SK-N-MC (cell line): Measurements from ENCODE around the gene CTU2.

Source experiments
- DNase-seq: peaks from one replicate; pipeline ENCODE4 v3.0.0-alpha.2; 2011; ENCODE audit warnings: low read depth, low spot score
- H3K27ac ChIP-seq: fragments of 200-600 bp; sonication (generic); 2 replicates; pipeline ENCODE4 v1.5.1; 2016; ENCODE audit warnings: mixed run types
- H3K36me3 ChIP-seq: fragments of 200-600 bp; sonication (generic); 2 replicates; pipeline ENCODE4 v1.6.1; 2017; ENCODE audit warnings: antibody characterized with exemption, low read length, mixed read lengths; ENCODE audit not compliant: insufficient read depth
- H3K4me3 ChIP-seq: fragments of 200-600 bp; sonication (generic); 2 replicates; pipeline ENCODE4 v1.5.1; 2016
- H3K9ac ChIP-seq: fragments of 200-600 bp; sonication (generic); 2 replicates; pipeline ENCODE4 v1.8.0; 2017; ENCODE audit warnings: mixed run types, mixed read lengths; ENCODE audit not compliant: insufficient read length
- H3K9me3 ChIP-seq: fragments of 200-600 bp; sonication (generic); 2 replicates; pipeline ENCODE4 v1.6.1; 2017; ENCODE audit warnings: low read depth, mild to moderate bottlenecking, antibody characterized with exemption, low read length, moderate library complexity, mixed read lengths
- EZH2 ChIP-seq: fragments of 200-600 bp; sonication (generic); IDR thresholded peaks from one replicate; pipeline ENCODE4 v1.6.1; 2017; ENCODE audit warnings: antibody characterized with exemption
- FOXP2 ChIP-seq: optimal IDR thresholded peaks from 2 replicates; pipeline ENCODE3; 2011; ENCODE audit warnings: mild to moderate bottlenecking, moderate library complexity; ENCODE audit not compliant: insufficient read depth; ENCODE audit errors: extremely low read length, control extremely low read depth
- POLR2AphosphoS5 ChIP-seq: IDR thresholded peaks from 2 replicates; pipeline ENCODE4 v1.6.1; 2012; ENCODE audit warnings: mild to moderate bottlenecking, low read depth, low read length, borderline replicate concordance

Gene CTU2

DNA sequence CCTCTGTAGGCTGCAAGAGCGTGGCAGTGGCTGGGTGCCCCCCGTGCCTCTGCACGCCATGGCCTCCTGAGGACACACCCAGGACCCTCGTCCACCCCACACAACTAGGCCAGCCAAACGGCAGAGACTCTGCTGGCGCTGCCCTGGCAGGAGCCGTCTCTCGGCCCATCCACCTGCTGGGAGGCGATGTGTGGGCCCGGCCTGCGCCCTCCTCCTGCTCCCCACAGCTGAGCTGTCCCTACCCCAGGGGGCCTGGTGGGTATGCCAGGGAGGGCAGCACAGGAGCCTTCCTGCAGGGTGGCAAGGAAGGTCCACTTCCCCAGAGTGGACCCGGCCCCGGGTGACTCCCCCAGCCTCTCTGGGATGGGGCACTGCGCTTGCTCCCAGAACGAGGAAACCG, 7.1 kb upstream of the CTU2 start:
- no peak for DNase-seq
- no peaks in the 10 kb centered on the region for H3K9me3 ChIP-seq
- no peak overlapping the region for H3K27ac ChIP-seq
- no peak for TF ChIP-seq FOXP2
- TF ChIP-seq EZH2 = no peak
- TF ChIP-seq POLR2AphosphoS5 = no peak
- H3K36me3 ChIP-seq = no peaks in the 10 kb centered on the region
- no peak overlapping the region for H3K4me3 ChIP-seq
- no peak overlapping the region for H3K9ac ChIP-seq

DNA sequence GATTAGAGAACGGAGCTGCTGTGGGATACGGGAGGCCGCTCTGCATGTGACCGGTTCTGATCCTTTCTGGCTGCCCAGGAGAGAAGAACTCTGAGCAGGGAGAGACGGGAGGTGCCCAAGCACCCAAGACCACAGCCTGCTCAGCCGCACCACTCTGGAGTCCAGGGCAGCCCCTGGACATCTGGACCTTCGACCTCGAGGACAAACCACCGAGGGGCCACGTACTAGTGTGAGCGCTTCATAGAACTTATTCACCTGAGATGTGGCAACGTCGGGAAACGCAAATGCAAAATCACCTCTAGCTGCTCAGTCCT, 6.0 kb upstream of the CTU2 start:
- Histone ChIP-seq H3K27ac (no peak overlapping the region), H3K4me3 (no peak overlapping the region), H3K9me3 (no peaks in the 10 kb centered on the region), H3K36me3 (no peaks in the 10 kb centered on the region), H3K9ac (no peak overlapping the region)
- DNase-seq = no peak
- TF ChIP-seq FOXP2 (no peak), EZH2 (no peak), POLR2AphosphoS5 (no peak)

GRCh38 chr16:88700636-88701482, 5.4 kb upstream of the CTU2 start:
- Histone ChIP-seq H3K9me3 (no peaks in the 10 kb centered on the region), H3K4me3 (no peak overlapping the region), H3K9ac (no peak overlapping the region), H3K27ac (no peak overlapping the region), H3K36me3 (no peaks in the 10 kb centered on the region)
- no peak for TF ChIP-seq EZH2
- TF ChIP-seq FOXP2 = no peak
- no peak for TF ChIP-seq POLR2AphosphoS5
- no peak for DNase-seq

DNA sequence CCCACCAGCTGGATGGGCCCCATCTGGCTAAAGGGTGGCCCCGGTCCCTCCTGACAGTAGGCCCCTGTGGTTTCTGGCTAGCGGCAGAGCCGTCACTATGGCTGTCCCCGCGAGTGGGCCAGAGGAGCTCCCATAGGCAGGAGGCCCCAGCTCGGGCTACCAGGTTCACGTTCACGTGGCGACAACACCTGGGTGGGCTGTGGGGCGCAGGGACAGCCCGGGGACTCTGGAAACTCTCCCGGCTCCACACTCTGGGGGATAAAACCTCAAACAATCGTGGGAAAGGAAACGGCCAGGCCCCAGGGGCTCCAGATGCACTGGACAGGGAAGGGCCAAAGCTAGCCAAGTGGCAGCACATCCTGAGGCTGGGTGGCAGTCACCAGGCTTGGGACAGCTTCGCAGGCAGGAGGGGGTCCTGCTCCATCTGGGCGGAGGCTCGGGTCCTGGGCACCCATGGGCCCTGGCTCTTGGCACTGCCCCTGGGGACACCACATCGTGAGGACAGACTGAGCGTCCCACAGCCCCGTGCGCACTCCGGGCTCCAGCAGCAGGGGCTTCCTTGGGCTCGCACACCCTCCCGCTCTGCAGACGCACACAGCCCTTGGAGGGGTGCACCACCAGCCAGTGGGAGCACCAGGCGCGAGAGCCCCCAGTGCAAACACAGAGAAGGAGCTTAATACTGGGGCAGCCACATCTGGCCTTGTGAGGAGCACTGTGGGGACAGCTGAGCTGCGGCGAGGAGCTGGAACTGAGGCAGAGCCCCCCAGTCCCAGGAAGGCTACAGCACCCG, 4.5 kb upstream of the CTU2 start:
- no peak overlapping the region for H3K4me3 ChIP-seq
- no peaks in the 10 kb centered on the region for H3K36me3 ChIP-seq
- no peak overlapping the region for H3K9ac ChIP-seq
- TF ChIP-seq EZH2 = no peak
- no peak overlapping the region for H3K27ac ChIP-seq
- H3K9me3 ChIP-seq = no peaks in the 10 kb centered on the region
- no peak for DNase-seq

DNA sequence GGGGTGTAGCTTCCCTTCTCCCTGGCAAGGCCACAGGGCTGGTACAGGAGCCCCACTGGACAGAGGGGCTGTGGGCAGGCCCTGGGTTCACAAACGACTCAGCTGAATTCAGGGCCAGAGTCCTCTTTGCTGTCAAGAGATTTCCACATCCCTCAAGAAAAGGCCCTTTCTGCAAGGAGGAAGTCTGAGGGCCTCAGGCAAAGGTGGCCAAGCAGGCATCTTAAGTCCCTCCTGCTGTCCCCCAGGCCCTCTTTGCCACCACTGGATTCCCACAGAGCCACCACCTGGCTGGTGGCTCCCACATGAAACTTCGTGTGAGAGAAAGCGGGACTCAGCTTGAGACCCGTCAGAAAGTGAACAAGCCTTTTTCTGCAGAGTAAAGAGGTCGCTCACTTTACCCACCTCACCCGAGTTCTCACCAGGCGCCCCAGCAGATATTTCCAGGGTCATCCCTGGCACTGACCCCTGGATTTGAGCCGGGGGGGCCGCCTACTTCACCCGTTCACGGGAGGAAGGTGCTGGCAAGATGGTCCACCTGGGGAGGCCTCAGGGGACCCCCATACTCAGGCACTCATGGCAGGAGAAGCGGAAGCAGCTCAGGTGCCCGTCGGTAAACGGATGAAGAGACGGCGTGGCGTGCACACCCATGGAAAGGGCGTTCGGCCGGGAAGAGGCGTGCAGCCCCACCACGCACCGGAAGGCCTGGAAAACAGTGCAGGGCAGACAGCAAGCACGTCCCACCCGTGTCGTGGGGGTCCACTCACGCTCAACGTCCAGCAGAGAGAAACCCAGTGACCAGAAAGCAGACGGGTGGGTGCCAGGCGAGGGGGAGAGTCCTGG, 3.7 kb upstream of the CTU2 start:
- Histone ChIP-seq H3K36me3 (no peaks in the 10 kb centered on the region), H3K9me3 (no peaks in the 10 kb centered on the region), H3K4me3 (no peak overlapping the region), H3K9ac (no peak overlapping the region), H3K27ac (no peak overlapping the region)
- no peak for DNase-seq
- TF ChIP-seq POLR2AphosphoS5 (no peak), FOXP2 (no peak), EZH2 (no peak)

GRCh38 chr16:88703486-88704309, 2.6 kb upstream of the CTU2 start:
- H3K27ac ChIP-seq = no peak overlapping the region
- H3K9me3 ChIP-seq = no peaks in the 10 kb centered on the region
- DNase-seq = no peak
- no peak overlapping the region for H3K4me3 ChIP-seq
- no peaks in the 10 kb centered on the region for H3K36me3 ChIP-seq
- H3K9ac ChIP-seq = no peak overlapping the region
- TF ChIP-seq EZH2 (no peak), FOXP2 (no peak), POLR2AphosphoS5 (no peak)

GRCh38 chr16:88705076-88705684, 1.1 kb upstream of the CTU2 start:
- Histone ChIP-seq H3K36me3 (no peaks in the 10 kb centered on the region), H3K9me3 (no peaks in the 10 kb centered on the region), H3K4me3 (peak overlapping the region; percentile 73), H3K27ac (no peak overlapping the region), H3K9ac (peak overlapping the region; percentile 45)
- no peak for TF ChIP-seq POLR2AphosphoS5
- no peak for TF ChIP-seq EZH2
- no peak for TF ChIP-seq FOXP2
- DNase-seq = no peak
